ENCODE results near the gene MTUS2. TPM values are rescaled to one million over a fixed set of nuclear protein-coding genes. Genes with fewer than 3 reads are reported as not detected.

Gene MTUS2
- total and polyA plus RNA-seq, 10 of the 15 experiments (the other 5 are each of a cell fraction or from before 2014, with no cell fraction given), result under 0.01 to 0.05 (median 0.02) TPM; not detected in 6

GRCh38 chr13:29270271-29270985, 450.3 kb downstream of the MTUS2 start:
- in situ Hi-C loops (cut with MboI) (no loop called here), intact Hi-C loops (cut with micrococcal nuclease; ENCODE audit: unreplicated experiment) (no loop called here)
- DNase-seq (ENCODE audit: low read depth, low spot score) (no peak), FAIRE-seq (no peak), ATAC-seq (no peak)
- Histone ChIP-seq H2AFZ (ENCODE audit: control insufficient read depth, low read depth, low read length) (no peak overlapping the region), H3K27me3 (replicated peaks in 1 of 2; ENCODE audit: control insufficient read depth in 2 of 2, insufficient read depth in 2 of 2, low read length in 1 of 2) (no peaks in the 10 kb centered on the region), H3K9me3 (replicated peaks; ENCODE audit: control insufficient read depth, insufficient read depth, low read length) (no peaks in the 10 kb centered on the region), H3K4me3 (no peak overlapping the region), H3K79me2 (ENCODE audit: control insufficient read depth, insufficient read depth, low read length) (no peaks in the 10 kb centered on the region), H3K27ac (ENCODE audit: control insufficient read depth, insufficient read depth) (no peak overlapping the region), H4K20me1 (ENCODE audit: control insufficient read depth, insufficient read depth) (no peaks in the 10 kb centered on the region), H3K4me2 (ENCODE audit: control insufficient read depth, insufficient read depth) (no peak overlapping the region), H3K9ac (ENCODE audit: control insufficient read depth, insufficient read depth, low read length) (no peak overlapping the region), H3K4me1 (ENCODE audit: control insufficient read depth, insufficient read depth, low read length) (no peaks in the 10 kb centered on the region), H3K36me3 (ENCODE audit: control insufficient read depth in 2 of 2, insufficient read depth in 2 of 2, low read length in 1 of 2) (no peaks in the 10 kb centered on the region)
- RAD21 ChIA-PET (ENCODE audit: unreplicated experiment), result no interaction called here
- CTCF ChIA-PET, result no interaction called here
- SMC1A ChIA-PET (ENCODE audit: uncharacterized antibody, unreplicated experiment), result no interaction called here
- TF ChIP-seq IRF4 (IDR thresholded peaks at IDR 0.05; ENCODE audit: low read depth, low read length), result no peak
- POLR2A ChIA-PET, result no interaction called here
- 27% methylated on average over 15 of the region's 15 CpGs for WGBS (ENCODE audit: insufficient coverage, insufficient replicate concordance, low lambda C conversion rate, missing lambda C conversion rate)
- no TSS peak for BruUV-seq (replicated peaks)

- ChIA-PET RAD21 (ENCODE audit: unreplicated experiment) (no interaction called here), SMC1A (ENCODE audit: uncharacterized antibody, unreplicated experiment) (no interaction called here), POLR2A (no interaction called here), CTCF (no interaction called here)
- intact Hi-C loops (cut with micrococcal nuclease; ENCODE audit: unreplicated experiment), result no loop called here
- Histone ChIP-seq H3K4me3 (no peak overlapping the region), H3K9me3 (replicated peaks; ENCODE audit: control insufficient read depth, insufficient read depth, low read length) (no peaks in the 10 kb centered on the region), H3K9ac (ENCODE audit: control insufficient read depth, insufficient read depth, low read length) (no peak overlapping the region), H3K79me2 (ENCODE audit: control insufficient read depth, insufficient read depth, low read length) (no peaks in the 10 kb centered on the region), H4K20me1 (ENCODE audit: control insufficient read depth, insufficient read depth) (no peaks in the 10 kb centered on the region), H3K36me3 (ENCODE audit: control insufficient read depth in 2 of 2, insufficient read depth in 2 of 2, low read length in 1 of 2) (no peaks in the 10 kb centered on the region), H3K4me2 (ENCODE audit: control insufficient read depth, insufficient read depth) (no peak overlapping the region), H3K27me3 (replicated peaks in 1 of 2; ENCODE audit: control insufficient read depth in 2 of 2, insufficient read depth in 2 of 2, low read length in 1 of 2) (no peaks in the 10 kb centered on the region), H3K27ac (ENCODE audit: control insufficient read depth, insufficient read depth) (no peak overlapping the region), H2AFZ (ENCODE audit: control insufficient read depth, low read depth, low read length) (no peak overlapping the region), H3K4me1 (ENCODE audit: control insufficient read depth, insufficient read depth, low read length) (no peaks in the 10 kb centered on the region)
- FAIRE-seq (no peak), DNase-seq (ENCODE audit: low read depth, low spot score) (no peak), ATAC-seq (no peak)
- 2% methylated on average over 3 of the region's 3 CpGs for WGBS (ENCODE audit: insufficient coverage, insufficient replicate concordance, low lambda C conversion rate, missing lambda C conversion rate)
- BruUV-seq (replicated peaks), result no TSS peak
- in situ Hi-C loops (cut with MboI), result no loop called here
- TF ChIP-seq BHLHE40 (IDR thresholded peaks at IDR 0.05; ENCODE audit: borderline replicate concordance in 1 of 2, low read depth in 2 of 2, low read length in 1 of 2), result no peak
- no peak for TF ChIP-seq ZNF217 (IDR thresholded peaks at IDR 0.05)
- TF ChIP-seq E2F8 (IDR thresholded peaks at IDR 0.05; ENCODE audit: low read depth, partially characterized antibody), result no peak
- TF ChIP-seq SMAD1 (IDR thresholded peaks at IDR 0.05; ENCODE audit: low read depth, partially characterized antibody), result no peak
- no peak for TF ChIP-seq BRCA1 (IDR thresholded peaks at IDR 0.05; ENCODE audit: low read depth, low read length)
- TF ChIP-seq SMARCA5 (IDR thresholded peaks at IDR 0.05), result no peak
- TF ChIP-seq MLLT1 (IDR thresholded peaks at IDR 0.05), result no peak
- no peak for TF ChIP-seq JUNB (IDR thresholded peaks at IDR 0.05)
- no peak for TF ChIP-seq CEBPZ (IDR thresholded peaks at IDR 0.05; ENCODE audit: low read depth, low read length)
These were observed 451.5 kb downstream of the MTUS2 start for GRCh38 chr13:29271606-29272005.
